Adipose tissue (tissue), 3 donors: ENCODE results near the gene BMAL1. TPM values are rescaled to one million over a fixed set of nuclear protein-coding genes. Genes with fewer than 3 reads are reported as not detected.

Source experiments
- H3K27ac ChIP-seq: one replicate; pipeline ENCODE4 v1.5.1; 2013; ENCODE audit warnings: low read depth, low read length
- WGBS, 3 donors: extraction: QIAGEN DNeasy Blood & Tissue Kit; methylation state at CpG; one replicate each; pipeline ENCODE4 v1.1.7; 2013; 5-methylcytosine and 5-hydroxymethylcytosine counted together
- polyA plus RNA-seq, 3 donors: library from polyadenylated mRNA; stranded (reverse); fragments of 200-250 nt; gene quantifications; one replicate each; pipeline ENCODE4 v1.2.3, GENCODE V29; 2013
- donor health status: healthy with polysubstance abuse.
- donor health status: Bipolar disorder and iron deficiency.
- donor health status: healthy.

BMAL1 gene
- polyA plus RNA-seq, 3 donors, result 9.7 to 26.0 (median 17.1) TPM

GRCh38 chr11:13349581-13349980 lies 72.0 kb downstream of the BMAL1 start:
- H3K27ac ChIP-seq, result no peak overlapping the region
- 92 to 95% (median 93%) methylated on average over 6 of the region's 6 CpGs for WGBS, 3 donors

- WGBS, 3 donors, result 85 to 88% (median 87%) methylated on average over 6 of the region's 6 CpGs
- no peak overlapping the region for H3K27ac ChIP-seq
Observed at GRCh38 chr11:13352711-13353110, 75.1 kb downstream of the BMAL1 start.

- H3K27ac ChIP-seq, result no peak overlapping the region
- 85 to 92% (median 88%) methylated on average over 6 of the region's 6 CpGs for WGBS, 3 donors
Observed at GRCh38 chr11:13354335-13354734, 76.7 kb downstream of the BMAL1 start.

- no peak overlapping the region for H3K27ac ChIP-seq
- 91 to 95% (median 94%) methylated on average over 4 of the region's 4 CpGs for WGBS, 3 donors
Observed at GRCh38 chr11:13355191-13355590, 77.6 kb downstream of the BMAL1 start.

GRCh38 chr11:13357232-13357631 lies 79.6 kb downstream of the BMAL1 start:
- H3K27ac ChIP-seq, result no peak overlapping the region
- WGBS, 3 donors, result 85 to 92% (median 88%) methylated on average over 9 of the region's 9 CpGs

- no peak overlapping the region for H3K27ac ChIP-seq
- WGBS, 3 donors, result 93 to 96% (median 95%) methylated on average over 6 of the region's 6 CpGs
Observed at GRCh38 chr11:13358596-13359270, 81.1 kb downstream of the BMAL1 start.

GRCh38 chr11:13362596-13363109 lies 85.1 kb downstream of the BMAL1 start:
- H3K27ac ChIP-seq, result no peak overlapping the region
- WGBS, 3 donors, result 94 to 98% (median 97%) methylated on average over 9 of the region's 9 CpGs

- no peak overlapping the region for H3K27ac ChIP-seq
- WGBS, 3 donors, result 79 to 89% (median 83%) methylated on average over 2 of the region's 2 CpGs
Observed at GRCh38 chr11:13364388-13364787, 86.8 kb downstream of the BMAL1 start.

- no peak overlapping the region for H3K27ac ChIP-seq
- WGBS, 3 donors, result 94 to 97% (median 94%) methylated on average over 7 of the region's 7 CpGs
Observed at GRCh38 chr11:13366266-13367026, 88.9 kb downstream of the BMAL1 start.

- WGBS, 3 donors, result 86 to 96% (median 89%) methylated on average over 4 of the region's 4 CpGs
- H3K27ac ChIP-seq, result no peak overlapping the region
Observed at GRCh38 chr11:13367115-13367514, 89.5 kb downstream of the BMAL1 start.

GRCh38 chr11:13368041-13368446 lies 90.5 kb downstream of the BMAL1 start:
- 73 to 91% (median 84%) methylated on average over 5 of the region's 5 CpGs for WGBS, 3 donors
- H3K27ac ChIP-seq, result no peak overlapping the region

GRCh38 chr11:13373216-13373615 lies 95.6 kb downstream of the BMAL1 start:
- H3K27ac ChIP-seq, result no peak overlapping the region
- 96 to 97% (median 97%) methylated on average over 2 of the region's 2 CpGs for WGBS, 3 donors

- H3K27ac ChIP-seq, result no peak overlapping the region
Observed at GRCh38 chr11:13375798-13376197, 98.2 kb downstream of the BMAL1 start.

- WGBS, 3 donors, result 77 to 86% (median 82%) methylated on average over 5 of the region's 5 CpGs
- no peak overlapping the region for H3K27ac ChIP-seq
Observed at GRCh38 chr11:13376402-13376801, 98.8 kb downstream of the BMAL1 start.

GRCh38 chr11:13376838-13377237 lies 99.2 kb downstream of the BMAL1 start:
- WGBS, 3 donors, result 91 to 97% (median 95%) methylated on average over 8 of the region's 8 CpGs

GRCh38 chr11:13378316-13378715 lies 100.7 kb downstream of the BMAL1 start:
- no peak overlapping the region for H3K27ac ChIP-seq
- WGBS, 3 donors, result 86 to 90% (median 89%) methylated on average over 2 of the region's 2 CpGs

More at GRCh38 chr11:13376838-13377237, 99.2 kb downstream of the BMAL1 start:
- no peak overlapping the region for H3K27ac ChIP-seq

- no peak overlapping the region for H3K27ac ChIP-seq
- WGBS, 3 donors, result 87 to 93% (median 90%) methylated on average over 2 of the region's 2 CpGs
Observed at GRCh38 chr11:13380731-13381130, 103.1 kb downstream of the BMAL1 start.

GRCh38 chr11:13382751-13383150 lies 105.2 kb downstream of the BMAL1 start:
- WGBS, 3 donors, result 91 to 97% (median 93%) methylated on average over 3 of the region's 3 CpGs
- no peak overlapping the region for H3K27ac ChIP-seq

- WGBS, 3 donors, result 22 to 46% (median 38%) methylated on average over 4 of the region's 4 CpGs
- H3K27ac ChIP-seq, result no peak overlapping the region
Observed at GRCh38 chr11:13384908-13385640, 107.5 kb downstream of the BMAL1 start.
